ENCODE results near the gene NEO1. TPM values are rescaled to one million over a fixed set of nuclear protein-coding genes. Genes with fewer than 3 reads are reported as not detected.
A peak's percentile ranks its signal among the peaks of the same experiment; 100 is the strongest.

Gene NEO1
- total RNA-seq, 2 experiments from 2014 or later: 3.4 to 6.3 TPM

DNA sequence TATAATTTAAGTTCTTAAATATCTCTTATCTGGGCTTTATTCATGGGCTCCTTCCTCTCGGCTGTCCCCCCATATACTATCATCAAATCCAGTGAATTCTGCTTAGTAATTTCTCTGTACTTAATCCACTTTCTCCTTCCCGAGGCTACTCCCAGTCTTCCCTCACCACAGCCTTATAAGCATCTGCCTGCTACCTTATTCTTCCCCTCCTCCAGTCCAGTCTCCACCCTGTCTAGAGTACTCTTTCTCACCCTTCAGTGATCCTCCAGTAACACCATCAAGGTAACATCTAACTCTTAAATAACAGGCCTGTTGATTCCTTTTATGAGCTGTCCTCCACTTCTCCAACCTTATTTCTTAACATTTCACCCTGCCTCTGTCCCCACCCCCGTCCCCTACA, 65.8 kb downstream of the NEO1 start:
- Mint-ChIP-seq H3K4me1 (no peaks in the 10 kb centered on the region), H3K27me3 (peaks cover 8% of the 10 kb centered on the region), H3K9me3 (no peaks in the 10 kb centered on the region), H3K36me3 (no peaks in the 10 kb centered on the region), H3K27ac (no peak overlapping the region), H3K4me3 (no peak overlapping the region)
- ATAC-seq (ENCODE audit: low read depth) (no peak), DNase-seq (no peak)
- POLR2A ChIA-PET: no interaction called here

DNA sequence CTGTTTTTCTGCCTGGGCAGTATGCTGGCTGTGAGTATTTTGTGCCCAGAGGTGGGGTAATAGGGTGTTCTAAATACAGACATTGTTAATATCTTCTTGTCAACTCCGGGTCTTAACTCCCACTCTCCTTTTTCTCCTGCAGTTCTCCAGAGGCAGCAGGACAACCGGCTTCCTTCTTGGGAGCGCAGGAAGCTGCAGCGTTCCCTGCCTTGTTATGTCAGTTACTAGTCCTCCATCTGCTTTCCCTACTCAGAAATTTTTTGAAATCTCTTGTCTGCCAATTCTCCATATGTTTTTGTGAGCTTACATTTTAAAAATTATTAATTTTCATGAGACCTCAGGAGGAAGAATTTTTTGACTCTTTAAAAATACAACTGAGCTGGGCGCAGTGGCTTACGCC, 67.2 kb downstream of the NEO1 start:
- Mint-ChIP-seq H3K9me3 (no peaks in the 10 kb centered on the region), H3K27ac (no peak overlapping the region), H3K4me1 (no peaks in the 10 kb centered on the region), H3K27me3 (peaks cover 8% of the 10 kb centered on the region), H3K36me3 (no peaks in the 10 kb centered on the region), H3K4me3 (no peak overlapping the region)
- DNase-seq (no peak), ATAC-seq (ENCODE audit: low read depth) (no peak)
- POLR2A ChIA-PET: no interaction called here

- Mint-ChIP-seq H3K36me3 (no peaks in the 10 kb centered on the region), H3K4me1 (no peaks in the 10 kb centered on the region), H3K9me3 (no peaks in the 10 kb centered on the region), H3K4me3 (no peak overlapping the region), H3K27ac (no peak overlapping the region), H3K27me3 (peaks cover 8% of the 10 kb centered on the region)
- POLR2A ChIA-PET: no interaction called here
- ATAC-seq (ENCODE audit: low read depth) (no peak), DNase-seq (no peak)
These were observed 68.0 kb downstream of the NEO1 start for GRCh38 chr15:73120269-73120668.

GRCh38 chr15:73125219-73125618, 73.0 kb downstream of the NEO1 start:
- no peak for ATAC-seq (ENCODE audit: low read depth)
- no peaks in the 10 kb centered on the region for H3K27me3 Mint-ChIP-seq
- DNase-seq: no peak
- H3K27ac Mint-ChIP-seq: no peak overlapping the region
- no peaks in the 10 kb centered on the region for H3K36me3 Mint-ChIP-seq
- H3K9me3 Mint-ChIP-seq: no peaks in the 10 kb centered on the region
- no peak overlapping the region for H3K4me3 Mint-ChIP-seq
- H3K4me1 Mint-ChIP-seq: no peaks in the 10 kb centered on the region
- POLR2A ChIA-PET: no interaction called here

DNA sequence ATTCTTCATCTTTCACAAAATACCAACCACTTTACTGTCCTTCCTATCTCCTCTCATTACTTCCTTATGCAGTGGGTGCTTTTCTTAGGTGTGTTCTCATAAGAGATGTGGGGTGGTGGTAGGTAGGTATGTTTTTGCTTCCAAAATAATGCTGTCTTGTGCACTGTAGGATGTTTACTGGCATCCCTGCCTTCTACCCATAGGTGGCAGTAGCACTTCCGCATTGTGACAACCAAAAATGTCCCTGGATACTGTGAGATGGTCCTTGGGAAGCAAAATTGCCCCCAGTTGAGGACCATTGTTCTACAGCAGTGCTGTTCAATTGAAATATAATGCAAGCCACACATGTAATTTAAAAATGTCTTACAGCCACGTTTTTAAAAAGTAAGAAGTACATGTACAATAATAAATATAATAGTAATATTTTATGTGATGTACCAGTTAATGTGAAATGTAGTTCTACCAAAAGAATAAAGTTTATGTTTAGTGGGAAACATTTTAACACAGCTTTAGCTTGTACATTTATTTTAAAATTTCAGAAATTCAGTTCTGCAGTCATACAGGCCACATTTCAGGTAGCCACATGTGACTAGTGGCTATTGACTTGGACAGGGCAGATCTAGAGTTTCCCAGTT, 75.2 kb downstream of the NEO1 start:
- POLR2A ChIA-PET: no interaction called here
- no peak overlapping the region for H3K4me3 Mint-ChIP-seq
- H3K9me3 Mint-ChIP-seq: no peaks in the 10 kb centered on the region
- no peak for DNase-seq
- H3K4me1 Mint-ChIP-seq: no peaks in the 10 kb centered on the region
- H3K27me3 Mint-ChIP-seq: no peaks in the 10 kb centered on the region
- peak; percentile 39 for ATAC-seq (ENCODE audit: low read depth)
- no peaks in the 10 kb centered on the region for H3K36me3 Mint-ChIP-seq
- no peak overlapping the region for H3K27ac Mint-ChIP-seq

DNA sequence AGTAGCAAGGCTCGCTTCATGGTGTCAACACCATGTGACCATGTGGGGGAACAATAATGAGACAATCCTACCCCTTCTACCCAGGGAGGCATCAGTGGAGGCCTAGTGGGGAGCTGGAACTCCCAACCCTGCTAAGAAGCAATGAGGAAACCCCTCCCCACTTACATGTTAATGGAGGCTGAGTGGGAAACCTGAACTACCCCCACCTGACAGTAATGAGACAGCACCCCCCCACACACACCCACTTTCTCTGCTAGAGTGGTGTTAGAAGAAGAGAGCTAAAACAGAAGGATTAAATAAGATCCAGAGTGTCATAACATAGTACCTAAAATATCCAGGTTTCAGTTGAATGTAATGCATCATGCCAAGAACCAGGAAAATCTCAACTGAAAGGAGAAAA, 78.6 kb downstream of the NEO1 start:
- no peak overlapping the region for H3K27ac Mint-ChIP-seq
- ATAC-seq (ENCODE audit: low read depth): no peak
- no peaks in the 10 kb centered on the region for H3K4me1 Mint-ChIP-seq

GRCh38 chr15:73134196-73134595, 81.9 kb downstream of the NEO1 start:
- H3K27me3 Mint-ChIP-seq: peaks cover under 1% of the 10 kb centered on the region
- no peak overlapping the region for H3K27ac Mint-ChIP-seq
- ATAC-seq (ENCODE audit: low read depth): no peak
- H3K4me1 Mint-ChIP-seq: no peaks in the 10 kb centered on the region
- H3K9me3 Mint-ChIP-seq: no peaks in the 10 kb centered on the region
- H3K4me3 Mint-ChIP-seq: no peak overlapping the region
- H3K36me3 Mint-ChIP-seq: no peaks in the 10 kb centered on the region
- POLR2A ChIA-PET: no interaction called here
- DNase-seq: no peak

More for the DNA sequence above, 78.6 kb downstream of the NEO1 start:
- Mint-ChIP-seq H3K36me3 (no peaks in the 10 kb centered on the region), H3K9me3 (no peaks in the 10 kb centered on the region), H3K27me3 (no peaks in the 10 kb centered on the region), H3K4me3 (no peak overlapping the region)
- no peak for DNase-seq
- POLR2A ChIA-PET: no interaction called here

DNA sequence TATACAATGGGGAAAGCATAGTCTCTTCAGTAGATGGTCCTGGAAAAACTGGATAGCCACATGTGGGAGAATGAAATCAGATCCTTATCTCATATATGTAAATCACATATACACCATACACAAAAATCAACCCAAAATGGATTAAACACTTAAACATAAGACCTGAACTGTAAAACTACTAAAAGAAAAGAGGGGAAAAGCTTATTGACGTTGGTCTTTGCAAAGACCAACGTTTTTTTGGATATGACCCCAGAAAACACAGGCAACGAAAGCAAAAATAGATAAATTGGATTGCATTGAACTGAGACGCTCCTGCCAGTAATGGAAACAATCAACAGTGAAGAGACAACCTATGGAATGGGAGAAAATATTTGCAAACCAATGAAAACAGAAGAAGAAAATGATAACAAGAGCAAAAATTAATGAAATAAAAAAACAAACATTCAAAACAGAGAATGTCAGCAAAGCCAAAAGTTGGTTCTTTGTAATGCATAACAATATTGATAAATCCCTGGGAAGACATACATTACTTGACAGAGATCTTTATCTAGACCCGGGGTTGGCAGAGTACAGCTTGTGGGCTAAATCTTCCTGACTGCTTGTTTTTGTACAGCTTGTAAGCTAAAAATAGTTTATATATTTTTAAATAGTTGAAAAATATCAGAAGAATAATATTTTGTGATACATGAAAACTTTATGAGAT, 86.9 kb downstream of the NEO1 start:
- H3K9me3 Mint-ChIP-seq: peaks cover 3% of the 10 kb centered on the region
- H3K4me1 Mint-ChIP-seq: peaks cover 7% of the 10 kb centered on the region
- H3K27me3 Mint-ChIP-seq: peaks cover 2% of the 10 kb centered on the region
- DNase-seq (no peak), ATAC-seq (ENCODE audit: low read depth) (no peak)
- peaks cover 5% of the 10 kb centered on the region for H3K36me3 Mint-ChIP-seq
- POLR2A ChIA-PET: no interaction called here
- H3K4me3 Mint-ChIP-seq: no peak overlapping the region
- H3K27ac Mint-ChIP-seq: no peak overlapping the region

- POLR2A ChIA-PET: no interaction called here
- Mint-ChIP-seq H3K9me3 (peaks cover 5% of the 10 kb centered on the region), H3K27me3 (peaks cover 8% of the 10 kb centered on the region), H3K27ac (no peak overlapping the region), H3K36me3 (peaks cover 5% of the 10 kb centered on the region), H3K4me3 (no peak overlapping the region), H3K4me1 (peaks cover 7% of the 10 kb centered on the region)
- DNase-seq (no peak), ATAC-seq (ENCODE audit: low read depth) (no peak)
These were observed 87.7 kb downstream of the NEO1 start for GRCh38 chr15:73139744-73140553.

GRCh38 chr15:73141216-73141900, 89.1 kb downstream of the NEO1 start:
- POLR2A ChIA-PET: no interaction called here
- peaks cover 5% of the 10 kb centered on the region for H3K36me3 Mint-ChIP-seq
- no peak overlapping the region for H3K27ac Mint-ChIP-seq
- no peak for ATAC-seq (ENCODE audit: low read depth)
- H3K4me3 Mint-ChIP-seq: no peak overlapping the region
- H3K9me3 Mint-ChIP-seq: peaks cover 5% of the 10 kb centered on the region
- H3K4me1 Mint-ChIP-seq: peaks cover 7% of the 10 kb centered on the region
- DNase-seq: no peak
- peaks cover 8% of the 10 kb centered on the region for H3K27me3 Mint-ChIP-seq

DNA sequence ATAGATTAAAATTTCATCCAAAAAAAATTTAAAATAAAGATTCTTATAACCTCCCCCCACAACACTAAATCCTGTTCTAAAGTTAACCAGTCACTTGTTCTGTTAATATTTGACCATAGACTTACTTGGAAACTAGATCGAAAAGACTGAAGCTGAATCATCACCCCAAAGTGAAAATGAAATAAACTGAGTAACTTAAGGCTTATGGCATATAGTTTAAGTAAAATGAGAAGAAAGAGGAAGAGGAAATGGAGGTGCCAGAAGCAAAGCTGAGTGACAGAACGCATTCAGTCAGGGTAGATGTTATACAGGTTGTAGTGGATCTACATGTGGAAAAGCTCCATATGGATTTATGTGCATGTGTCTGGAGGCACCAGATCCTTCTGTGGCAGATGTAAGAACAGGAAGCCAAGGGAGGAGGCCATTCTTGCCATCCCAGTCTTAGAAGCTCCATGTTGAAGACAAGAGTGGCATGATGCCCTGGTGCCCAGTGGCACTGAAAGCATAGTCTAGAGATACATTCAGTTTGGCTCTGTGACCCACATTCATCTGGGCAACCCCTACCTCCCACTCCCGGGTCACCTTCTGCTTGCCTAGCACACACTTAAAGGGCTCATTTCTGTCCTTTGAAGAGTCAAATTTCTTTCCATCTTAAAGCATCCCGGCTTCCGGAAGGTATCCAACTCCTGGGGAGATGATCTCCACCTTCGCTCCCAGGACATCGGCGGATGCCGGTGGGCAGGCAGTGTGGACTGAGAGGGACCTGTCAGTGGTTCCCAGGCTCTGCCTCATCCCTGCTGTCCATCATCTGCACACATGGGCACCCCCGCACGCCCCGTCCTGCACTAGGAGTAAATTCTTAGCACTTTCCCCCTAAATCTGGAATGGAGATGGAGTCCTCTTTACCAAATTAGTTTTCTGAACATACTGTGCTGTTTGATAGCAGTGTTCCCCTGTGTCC, 90.8 kb downstream of the NEO1 start:
- peak overlapping the region; percentile 79 for H3K27ac Mint-ChIP-seq
- no peak for DNase-seq
- ATAC-seq (ENCODE audit: low read depth): no peak
- H3K4me3 Mint-ChIP-seq: peak overlapping the region; percentile 72
- POLR2A ChIA-PET: no interaction called here
- peaks cover 5% of the 10 kb centered on the region for H3K9me3 Mint-ChIP-seq
- H3K27me3 Mint-ChIP-seq: peaks cover 8% of the 10 kb centered on the region
- H3K36me3 Mint-ChIP-seq: peaks cover 5% of the 10 kb centered on the region
- H3K4me1 Mint-ChIP-seq: peaks cover 7% of the 10 kb centered on the region

GRCh38 chr15:73143763-73144155, 91.5 kb downstream of the NEO1 start:
- POLR2A ChIA-PET: no interaction called here
- peaks cover 5% of the 10 kb centered on the region for H3K9me3 Mint-ChIP-seq
- peaks cover 5% of the 10 kb centered on the region for H3K36me3 Mint-ChIP-seq
- H3K27ac Mint-ChIP-seq: peak overlapping the region; percentile 5
- H3K4me1 Mint-ChIP-seq: peaks cover 7% of the 10 kb centered on the region
- DNase-seq: no peak
- no peak for ATAC-seq (ENCODE audit: low read depth)
- no peak overlapping the region for H3K4me3 Mint-ChIP-seq
- peaks cover 8% of the 10 kb centered on the region for H3K27me3 Mint-ChIP-seq

- DNase-seq (no peak), ATAC-seq (ENCODE audit: low read depth) (no peak)
- H3K4me3 Mint-ChIP-seq: no peak overlapping the region
- H3K27me3 Mint-ChIP-seq: peaks cover 9% of the 10 kb centered on the region
- no peak overlapping the region for H3K27ac Mint-ChIP-seq
- POLR2A ChIA-PET: no interaction called here
- peaks cover 12% of the 10 kb centered on the region for H3K36me3 Mint-ChIP-seq
- peaks cover 7% of the 10 kb centered on the region for H3K4me1 Mint-ChIP-seq
- H3K9me3 Mint-ChIP-seq: peaks cover 12% of the 10 kb centered on the region
These were observed 94.2 kb downstream of the NEO1 start for GRCh38 chr15:73146419-73146818.

Data from activated naive CD8-positive, alpha-beta T cell treated with anti-CD3 and anti-CD28 coated beads, Interleukin-2, amount 10 ng/mL, durations not matched to agents 7 days and 5 days (primary cell).